ENCODE measurements around the gene NAV2. TPM values are rescaled to one million over a fixed set of nuclear protein-coding genes. Genes with fewer than 3 reads are reported as not detected.

NAV2 gene
- total and polyA plus RNA-seq, 2 experiments from 2014 or later: 26.0 to 45.0 TPM

- TF ChIP-seq, protein P1, sequence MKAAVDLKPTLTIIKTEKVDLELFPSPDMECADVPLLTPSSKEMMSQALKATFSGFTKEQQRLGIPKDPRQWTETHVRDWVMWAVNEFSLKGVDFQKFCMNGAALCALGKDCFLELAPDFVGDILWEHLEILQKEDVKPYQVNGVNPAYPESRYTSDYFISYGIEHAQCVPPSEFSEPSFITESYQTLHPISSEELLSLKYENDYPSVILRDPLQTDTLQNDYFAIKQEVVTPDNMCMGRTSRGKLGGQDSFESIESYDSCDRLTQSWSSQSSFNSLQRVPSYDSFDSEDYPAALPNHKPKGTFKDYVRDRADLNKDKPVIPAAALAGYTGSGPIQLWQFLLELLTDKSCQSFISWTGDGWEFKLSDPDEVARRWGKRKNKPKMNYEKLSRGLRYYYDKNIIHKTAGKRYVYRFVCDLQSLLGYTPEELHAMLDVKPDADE (IDR thresholded peaks at IDR 0.05): no peak
- TF ChIP-seq ZNF331 (CRISPR knock-in tag; IDR thresholded peaks at IDR 0.05; ENCODE audit: low read depth): no peak
- no peak for TF ChIP-seq REST (IDR thresholded peaks at IDR 0.05; ENCODE audit: unreplicated experiment)
These were observed 195.2 kb downstream of the NAV2 start (continued) for GRCh38 chr11:19907839-19908238.

DNA sequence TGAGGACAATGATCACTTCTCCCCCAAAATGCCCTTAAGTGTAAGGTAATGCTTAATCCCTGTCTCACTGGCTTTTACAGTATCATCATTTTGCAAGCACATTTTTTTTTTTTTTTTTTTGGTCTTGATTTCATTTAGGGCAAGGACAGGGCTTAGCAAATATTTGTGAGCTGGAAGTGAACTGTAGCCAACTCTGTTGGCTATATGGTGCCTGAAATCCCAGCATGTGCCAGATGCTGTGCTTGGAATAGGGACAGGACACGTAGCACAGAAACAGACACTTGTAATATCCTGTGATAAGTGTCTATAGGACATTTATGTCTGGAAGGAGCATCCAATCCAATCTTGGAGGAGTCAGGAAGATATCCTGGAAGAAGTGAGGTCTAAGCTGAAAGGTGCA lies 198.3 kb downstream of the NAV2 start:
- H3K36me3 ChIP-seq (ENCODE audit: insufficient read depth): no peaks in the 10 kb centered on the region; the same call in 1 of the 2 replicates
- no peak for DNase-seq (ENCODE audit: low spot score)
- H3K36me3 Mint-ChIP-seq (ENCODE audit: low read depth): peaks cover 11% of the 10 kb centered on the region
- H3K9me2 ChIP-seq (ENCODE audit: insufficient read depth): no peaks in the 10 kb centered on the region
- H3K4me1 Mint-ChIP-seq: peaks cover 43% of the 10 kb centered on the region
- peaks cover 32% of the 10 kb centered on the region for H3K4me1 ChIP-seq (ENCODE audit: insufficient read depth)
- no peaks in the 10 kb centered on the region for H3K79me2 ChIP-seq (replicated peaks; ENCODE audit: insufficient read depth)
- no peaks in the 10 kb centered on the region; the same call in 1 of the 2 replicates for H3F3A ChIP-seq (replicated peaks; ENCODE audit: low read depth)
- no peak overlapping the region for H2AFZ ChIP-seq
- peaks cover 4% of the 10 kb centered on the region for H3K27me3 Mint-ChIP-seq (ENCODE audit: insufficient read depth, low read depth, poor library complexity)
- no peaks in the 10 kb centered on the region for H3K9me3 Mint-ChIP-seq
- H3K27me3 ChIP-seq (ENCODE audit: insufficient read depth): no peaks in the 10 kb centered on the region
- ATAC-seq: no peak
- no peak overlapping the region for H3K27ac Mint-ChIP-seq
- no peak overlapping the region for H3K4me3 ChIP-seq
- no peak overlapping the region for H3K4me3 Mint-ChIP-seq
- H4K20me1 ChIP-seq (replicated peaks; ENCODE audit: insufficient read depth): no peaks in the 10 kb centered on the region
- H3K4me2 ChIP-seq: no peak overlapping the region
- no peak overlapping the region for H3K27ac ChIP-seq (ENCODE audit: low read depth)
- no peak for TF ChIP-seq POLR2AphosphoS5 (IDR thresholded peaks at IDR 0.05; ENCODE audit: low read depth)
- TF ChIP-seq NANOG (IDR thresholded peaks at IDR 0.05; ENCODE audit: borderline replicate concordance): no peak
- TF ChIP-seq ZNF462 (CRISPR knock-in tag; IDR thresholded peaks at IDR 0.05): no peak
- no peak for TF ChIP-seq CTCF (conservative IDR thresholded peaks at IDR 0.05; ENCODE audit: low read depth in 2 of 2)
- TF ChIP-seq, protein P1 (IDR thresholded peaks at IDR 0.05): no peak
- TF ChIP-seq STAT1 (IDR thresholded peaks at IDR 0.05; ENCODE audit: unreplicated experiment): no peak
- TF ChIP-seq EZH2phosphoT487 (IDR thresholded peaks at IDR 0.05; ENCODE audit: unreplicated experiment): no peak
- TF ChIP-seq JUNB (IDR thresholded peaks at IDR 0.05; ENCODE audit: unreplicated experiment): no peak
- no peak for TF ChIP-seq ZNF114 (CRISPR knock-in tag; IDR thresholded peaks at IDR 0.05)

All from GM23338 (cell line).